GM21723 (cell line): ENCODE data around the gene HSFY1.
"Not testable (repeated sequence)": the region's sequence is repeated elsewhere in the genome, so short reads cannot be mapped to it uniquely, and the experiment has no call there.

ENCODE experiments used
- ATAC-seq: cut with Tn5 transposase; IDR thresholded peaks from one replicate; pipeline ENCODE4 v1.9.1; 2021; ENCODE audit warnings: mild to moderate bottlenecking, moderate library complexity; ENCODE audit not compliant: unreplicated experiment

HSFY1 gene, protein sequence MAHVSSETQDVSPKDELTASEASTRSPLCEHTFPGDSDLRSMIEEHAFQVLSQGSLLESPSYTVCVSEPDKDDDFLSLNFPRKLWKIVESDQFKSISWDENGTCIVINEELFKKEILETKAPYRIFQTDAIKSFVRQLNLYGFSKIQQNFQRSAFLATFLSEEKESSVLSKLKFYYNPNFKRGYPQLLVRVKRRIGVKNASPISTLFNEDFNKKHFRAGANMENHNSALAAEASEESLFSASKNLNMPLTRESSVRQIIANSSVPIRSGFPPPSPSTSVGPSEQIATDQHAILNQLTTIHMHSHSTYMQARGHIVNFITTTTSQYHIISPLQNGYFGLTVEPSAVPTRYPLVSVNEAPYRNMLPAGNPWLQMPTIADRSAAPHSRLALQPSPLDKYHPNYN

DNA sequence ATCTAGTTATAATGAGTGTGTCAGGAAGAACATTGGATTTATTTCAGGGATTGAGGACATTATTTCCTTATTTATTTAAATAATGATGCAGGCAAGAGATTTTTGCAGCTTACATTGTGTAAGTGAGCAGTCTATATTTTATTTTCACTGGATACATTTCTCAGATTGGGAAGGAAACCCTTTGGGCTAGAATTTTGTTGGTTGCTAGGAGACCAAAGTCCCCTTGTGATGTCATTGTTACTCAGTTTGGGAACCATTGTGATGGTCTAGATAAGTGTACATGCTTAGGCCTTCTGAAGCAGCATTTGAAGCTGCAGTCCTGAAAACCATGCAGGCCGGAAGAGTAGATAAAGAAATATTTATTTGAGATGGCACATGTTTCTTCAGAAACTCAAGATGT, at the start of gene HSFY1:
HSFY1 (plus strand) TSS at position 301 of the 400 bp plus-strand sequence; CDS start at position 369, 68 bp downstream.
- ATAC-seq, result not testable (repeated sequence)

DNA sequence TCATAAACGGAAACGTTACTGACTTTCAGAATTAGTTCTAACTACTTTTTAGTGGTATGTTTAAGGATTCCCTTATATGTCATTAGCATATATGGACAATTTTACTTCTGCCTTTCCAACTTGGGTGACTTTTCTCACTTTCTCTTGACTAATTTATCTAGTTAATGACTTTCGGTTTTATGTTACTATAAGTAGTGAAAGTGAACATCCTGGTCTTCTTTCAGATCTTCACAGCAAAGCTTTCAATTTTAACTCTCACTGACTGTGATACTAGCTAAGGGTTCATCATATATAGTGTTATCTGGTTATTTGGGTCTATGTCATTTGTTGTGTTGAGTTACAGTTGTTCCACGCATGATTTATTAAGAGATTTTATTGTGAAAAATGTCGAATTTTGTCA, 42.3 kb upstream of the HSFY1 start:
- not testable (repeated sequence) for ATAC-seq

DNA sequence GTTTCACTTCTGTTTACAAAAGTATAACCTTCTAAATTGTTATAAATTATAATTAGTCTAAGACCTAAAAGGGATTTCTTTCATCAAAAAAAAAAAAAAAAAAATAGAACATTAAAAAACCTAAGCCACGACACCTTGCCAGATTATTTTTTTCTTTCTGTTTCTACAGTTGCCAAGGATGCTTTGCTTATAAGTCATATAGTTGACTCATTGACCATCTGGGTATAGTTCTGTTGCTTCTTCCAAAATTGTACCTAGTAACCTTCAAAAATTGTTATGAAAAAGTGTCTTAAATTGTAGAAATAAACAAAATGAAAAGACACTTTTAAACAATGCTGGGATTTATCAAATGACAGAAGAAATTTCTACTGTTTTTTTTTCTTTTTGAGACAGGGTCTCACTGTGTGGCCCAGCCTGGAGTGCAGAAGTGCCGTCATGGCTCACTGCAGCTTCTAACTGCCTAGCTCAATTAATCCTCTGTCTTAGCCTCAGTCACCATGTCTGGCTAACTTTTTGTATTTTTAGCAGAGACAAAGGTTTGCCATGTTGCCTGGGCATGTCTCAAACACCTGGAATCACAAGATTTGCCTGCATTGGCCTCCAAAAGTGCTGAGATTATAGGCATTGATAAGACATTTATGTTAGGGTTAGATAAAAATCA, 15.4 kb upstream of the HSFY1 start:
- ATAC-seq, result not testable (repeated sequence)

DNA sequence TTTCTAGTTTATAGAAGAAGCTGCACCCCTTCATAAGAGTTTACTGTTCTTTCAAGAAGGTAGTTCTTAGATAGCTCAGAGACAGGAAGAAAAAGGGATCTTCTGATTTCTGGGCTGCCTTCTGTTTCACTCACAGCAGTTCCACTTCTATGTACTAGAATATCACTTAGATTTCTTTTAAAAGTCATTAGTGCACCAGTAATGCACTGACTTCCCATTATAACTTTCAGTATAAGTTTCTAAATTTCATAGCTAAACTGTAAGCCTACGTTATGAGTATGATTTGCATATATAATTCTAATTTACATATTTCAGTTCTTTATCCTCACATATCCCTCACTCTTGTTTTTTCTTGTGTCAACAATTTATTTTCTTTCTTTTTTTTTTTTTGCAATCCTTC, 7.6 kb upstream of the HSFY1 start:
- not testable (repeated sequence) for ATAC-seq

DNA sequence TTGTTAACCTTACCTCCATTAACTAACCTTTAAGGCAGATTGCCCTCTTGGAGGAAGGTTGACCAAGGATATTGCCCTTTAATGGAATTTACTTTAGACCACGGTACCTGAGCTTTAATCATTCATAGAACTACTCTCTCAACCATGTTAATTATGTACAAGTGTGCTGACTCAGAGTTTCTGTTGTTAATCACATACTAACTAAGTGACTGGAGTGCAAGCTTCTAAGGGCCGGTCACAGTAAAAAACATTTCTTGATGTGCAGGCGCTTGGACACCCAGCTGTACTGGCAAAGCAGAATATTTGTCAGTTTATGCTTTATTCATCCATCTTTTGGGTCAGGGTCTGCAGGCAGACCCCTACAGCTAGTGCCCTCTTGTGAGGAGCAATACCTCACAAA, 6.6 kb downstream of the HSFY1 start:
- ATAC-seq, result not testable (repeated sequence)

DNA sequence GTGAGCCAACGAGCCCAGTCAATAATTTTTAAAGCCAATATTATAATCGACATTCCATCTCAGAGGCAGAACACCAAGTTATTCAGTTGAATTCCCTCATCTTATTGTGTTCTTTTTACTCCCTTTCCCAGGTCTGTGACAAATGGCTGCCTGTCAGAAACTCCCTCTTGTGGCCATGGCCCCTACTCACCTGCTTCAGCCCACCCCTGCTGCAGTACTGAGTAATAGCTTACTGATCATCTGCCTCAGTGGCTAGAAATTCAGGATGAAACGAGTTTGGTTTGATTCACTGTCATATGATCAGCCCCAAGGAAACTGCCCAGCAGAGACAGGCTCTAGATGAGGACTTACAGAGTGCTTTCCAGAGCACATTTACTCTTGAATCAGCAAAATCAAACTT, 19.4 kb downstream of the HSFY1 start:
- not testable (repeated sequence) for ATAC-seq
